ENCODE data around the gene PCDHGA1. TPM values are rescaled to one million over a fixed set of nuclear protein-coding genes. Genes with fewer than 3 reads are reported as not detected.
A peak's percentile ranks its signal among the peaks of the same experiment; 100 is the strongest.

Gene PCDHGA1
- total and polyA plus RNA-seq, 9 of the 15 experiments (the other 6 are each of a cell fraction or from before 2014, with no cell fraction given) = 0.05 to 0.26 (median 0.18) TPM; not detected in 2

DNA sequence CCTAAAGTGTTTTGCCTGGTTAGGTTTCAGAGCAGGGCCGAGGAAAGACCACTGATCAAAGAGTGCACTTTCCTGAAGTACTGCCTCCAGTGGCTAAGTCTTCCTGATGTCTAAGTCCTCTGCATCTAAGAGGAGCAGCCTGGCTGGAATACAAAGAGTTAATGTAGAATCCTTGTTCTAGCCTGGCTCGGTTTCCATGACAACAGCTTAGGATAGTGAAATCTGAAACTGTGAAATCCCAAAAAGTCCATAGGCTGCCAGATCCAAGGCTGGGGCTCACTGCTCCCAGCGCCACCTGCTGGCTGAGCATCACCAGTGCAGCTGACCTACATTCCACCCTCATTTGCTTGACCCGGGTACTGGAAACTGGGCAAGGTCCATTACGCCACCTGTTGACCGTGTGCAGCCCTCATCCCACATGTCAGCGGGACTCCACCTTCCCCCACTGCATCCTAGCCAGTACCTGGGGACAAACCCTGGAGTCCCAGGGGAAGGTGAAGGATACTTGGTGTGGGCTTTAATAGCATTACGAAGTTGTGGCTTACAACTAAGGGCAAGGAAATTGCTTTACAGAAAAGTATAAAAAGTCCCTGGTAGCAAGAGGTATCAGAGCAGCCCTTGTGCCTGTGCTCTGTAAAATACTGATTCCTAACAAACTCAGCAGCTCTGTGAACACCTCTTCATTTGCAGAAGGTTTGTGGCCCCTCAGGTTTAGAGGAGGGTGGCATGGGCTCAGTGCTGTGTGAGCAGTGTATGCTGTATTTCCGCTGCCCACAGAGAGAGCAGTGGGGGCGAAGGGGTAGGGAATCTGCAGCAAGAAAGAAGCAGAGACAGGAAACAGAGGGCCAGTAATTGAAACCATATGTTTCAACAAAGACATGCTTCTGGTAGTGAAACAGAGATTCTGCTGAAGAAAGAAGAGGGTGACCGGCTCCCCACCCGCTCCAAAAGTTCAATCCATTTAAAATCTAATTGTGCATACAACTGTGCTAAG, 194.6 kb downstream of the PCDHGA1 start (continued):
- TF ChIP-seq, protein P1, sequence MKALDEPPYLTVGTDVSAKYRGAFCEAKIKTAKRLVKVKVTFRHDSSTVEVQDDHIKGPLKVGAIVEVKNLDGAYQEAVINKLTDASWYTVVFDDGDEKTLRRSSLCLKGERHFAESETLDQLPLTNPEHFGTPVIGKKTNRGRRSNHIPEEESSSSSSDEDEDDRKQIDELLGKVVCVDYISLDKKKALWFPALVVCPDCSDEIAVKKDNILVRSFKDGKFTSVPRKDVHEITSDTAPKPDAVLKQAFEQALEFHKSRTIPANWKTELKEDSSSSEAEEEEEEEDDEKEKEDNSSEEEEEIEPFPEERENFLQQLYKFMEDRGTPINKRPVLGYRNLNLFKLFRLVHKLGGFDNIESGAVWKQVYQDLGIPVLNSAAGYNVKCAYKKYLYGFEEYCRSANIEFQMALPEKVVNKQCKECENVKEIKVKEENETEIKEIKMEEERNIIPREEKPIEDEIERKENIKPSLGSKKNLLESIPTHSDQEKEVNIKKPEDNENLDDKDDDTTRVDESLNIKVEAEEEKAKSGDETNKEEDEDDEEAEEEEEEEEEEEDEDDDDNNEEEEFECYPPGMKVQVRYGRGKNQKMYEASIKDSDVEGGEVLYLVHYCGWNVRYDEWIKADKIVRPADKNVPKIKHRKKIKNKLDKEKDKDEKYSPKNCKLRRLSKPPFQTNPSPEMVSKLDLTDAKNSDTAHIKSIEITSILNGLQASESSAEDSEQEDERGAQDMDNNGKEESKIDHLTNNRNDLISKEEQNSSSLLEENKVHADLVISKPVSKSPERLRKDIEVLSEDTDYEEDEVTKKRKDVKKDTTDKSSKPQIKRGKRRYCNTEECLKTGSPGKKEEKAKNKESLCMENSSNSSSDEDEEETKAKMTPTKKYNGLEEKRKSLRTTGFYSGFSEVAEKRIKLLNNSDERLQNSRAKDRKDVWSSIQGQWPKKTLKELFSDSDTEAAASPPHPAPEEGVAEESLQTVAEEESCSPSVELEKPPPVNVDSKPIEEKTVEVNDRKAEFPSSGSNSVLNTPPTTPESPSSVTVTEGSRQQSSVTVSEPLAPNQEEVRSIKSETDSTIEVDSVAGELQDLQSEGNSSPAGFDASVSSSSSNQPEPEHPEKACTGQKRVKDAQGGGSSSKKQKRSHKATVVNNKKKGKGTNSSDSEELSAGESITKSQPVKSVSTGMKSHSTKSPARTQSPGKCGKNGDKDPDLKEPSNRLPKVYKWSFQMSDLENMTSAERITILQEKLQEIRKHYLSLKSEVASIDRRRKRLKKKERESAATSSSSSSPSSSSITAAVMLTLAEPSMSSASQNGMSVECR (CRISPR knock-in tag; IDR thresholded peaks at IDR 0.05) = no peak
- TF ChIP-seq SMAD4 (CRISPR knock-in tag; conservative IDR thresholded peaks at IDR 0.05) = no peak
- TF ChIP-seq, protein P2, sequence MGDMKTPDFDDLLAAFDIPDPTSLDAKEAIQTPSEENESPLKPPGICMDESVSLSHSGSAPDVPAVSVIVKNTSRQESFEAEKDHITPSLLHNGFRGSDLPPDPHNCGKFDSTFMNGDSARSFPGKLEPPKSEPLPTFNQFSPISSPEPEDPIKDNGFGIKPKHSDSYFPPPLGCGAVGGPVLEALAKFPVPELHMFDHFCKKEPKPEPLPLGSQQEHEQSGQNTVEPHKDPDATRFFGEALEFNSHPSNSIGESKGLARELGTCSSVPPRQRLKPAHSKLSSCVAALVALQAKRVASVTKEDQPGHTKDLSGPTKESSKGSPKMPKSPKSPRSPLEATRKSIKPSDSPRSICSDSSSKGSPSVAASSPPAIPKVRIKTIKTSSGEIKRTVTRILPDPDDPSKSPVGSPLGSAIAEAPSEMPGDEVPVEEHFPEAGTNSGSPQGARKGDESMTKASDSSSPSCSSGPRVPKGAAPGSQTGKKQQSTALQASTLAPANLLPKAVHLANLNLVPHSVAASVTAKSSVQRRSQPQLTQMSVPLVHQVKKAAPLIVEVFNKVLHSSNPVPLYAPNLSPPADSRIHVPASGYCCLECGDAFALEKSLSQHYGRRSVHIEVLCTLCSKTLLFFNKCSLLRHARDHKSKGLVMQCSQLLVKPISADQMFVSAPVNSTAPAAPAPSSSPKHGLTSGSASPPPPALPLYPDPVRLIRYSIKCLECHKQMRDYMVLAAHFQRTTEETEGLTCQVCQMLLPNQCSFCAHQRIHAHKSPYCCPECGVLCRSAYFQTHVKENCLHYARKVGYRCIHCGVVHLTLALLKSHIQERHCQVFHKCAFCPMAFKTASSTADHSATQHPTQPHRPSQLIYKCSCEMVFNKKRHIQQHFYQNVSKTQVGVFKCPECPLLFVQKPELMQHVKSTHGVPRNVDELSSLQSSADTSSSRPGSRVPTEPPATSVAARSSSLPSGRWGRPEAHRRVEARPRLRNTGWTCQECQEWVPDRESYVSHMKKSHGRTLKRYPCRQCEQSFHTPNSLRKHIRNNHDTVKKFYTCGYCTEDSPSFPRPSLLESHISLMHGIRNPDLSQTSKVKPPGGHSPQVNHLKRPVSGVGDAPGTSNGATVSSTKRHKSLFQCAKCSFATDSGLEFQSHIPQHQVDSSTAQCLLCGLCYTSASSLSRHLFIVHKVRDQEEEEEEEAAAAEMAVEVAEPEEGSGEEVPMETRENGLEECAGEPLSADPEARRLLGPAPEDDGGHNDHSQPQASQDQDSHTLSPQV (IDR thresholded peaks at IDR 0.05) = no peak
- TF ChIP-seq, protein P3, sequence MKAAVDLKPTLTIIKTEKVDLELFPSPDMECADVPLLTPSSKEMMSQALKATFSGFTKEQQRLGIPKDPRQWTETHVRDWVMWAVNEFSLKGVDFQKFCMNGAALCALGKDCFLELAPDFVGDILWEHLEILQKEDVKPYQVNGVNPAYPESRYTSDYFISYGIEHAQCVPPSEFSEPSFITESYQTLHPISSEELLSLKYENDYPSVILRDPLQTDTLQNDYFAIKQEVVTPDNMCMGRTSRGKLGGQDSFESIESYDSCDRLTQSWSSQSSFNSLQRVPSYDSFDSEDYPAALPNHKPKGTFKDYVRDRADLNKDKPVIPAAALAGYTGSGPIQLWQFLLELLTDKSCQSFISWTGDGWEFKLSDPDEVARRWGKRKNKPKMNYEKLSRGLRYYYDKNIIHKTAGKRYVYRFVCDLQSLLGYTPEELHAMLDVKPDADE (conservative IDR thresholded peaks at IDR 0.05; ENCODE audit: control insufficient read depth, low read depth, low read length) = peak; percentile 38; the same call in 1 of the 2 replicates
- 0 out of 2 replicates have a peak, but pooled peaks have one; percentile 32 for TF ChIP-seq HCFC1 (IDR thresholded peaks at IDR 0.05; ENCODE audit: low read depth, low read length)
- TF ChIP-seq ZNF717 (CRISPR knock-in tag; IDR thresholded peaks at IDR 0.05) = no peak
- no peak for TF ChIP-seq ZNF121 (CRISPR knock-in tag; conservative IDR thresholded peaks at IDR 0.05)

Measured in K562 (cell line).